Measurements from ENCODE around the gene ZC3H18.

Gene ZC3H18

GRCh38 chr16:88647178-88648070, 77.2 kb downstream of the ZC3H18 start:
- Histone ChIP-seq H3K79me2 (no peaks in the 10 kb centered on the region), H3K4me3 (ENCODE audit: low read depth, low read length) (no peak overlapping the region), H3K9me3 (ENCODE audit: control insufficient read depth, low read length) (no peaks in the 10 kb centered on the region), H3K27me3 (ENCODE audit: control insufficient read depth, insufficient read depth, low read length) (no peaks in the 10 kb centered on the region), H3K4me1 (peaks cover 6% of the 10 kb centered on the region), H2AFZ (no peak overlapping the region), H3K9ac (no peak overlapping the region), H3K36me3 (ENCODE audit: control insufficient read depth, insufficient read depth, low read length) (no peaks in the 10 kb centered on the region), H3K4me2 (ENCODE audit: low read length) (no peak overlapping the region), H3K27ac (no peak overlapping the region)
- TF ChIP-seq CTCF (IDR thresholded peaks at IDR 0.05), result no peak

- H3K36me3 ChIP-seq (ENCODE audit: control insufficient read depth, insufficient read depth, low read length), result no peaks in the 10 kb centered on the region
- no peaks in the 10 kb centered on the region for H3K27me3 ChIP-seq (ENCODE audit: control insufficient read depth, insufficient read depth, low read length)
- H3K79me2 ChIP-seq, result no peaks in the 10 kb centered on the region
- no peak overlapping the region for H2AFZ ChIP-seq
- no peak for TF ChIP-seq CTCF (IDR thresholded peaks at IDR 0.05)
- H3K4me3 ChIP-seq (ENCODE audit: low read depth, low read length), result no peak overlapping the region
- H3K4me2 ChIP-seq (ENCODE audit: low read length), result no peak overlapping the region
- H3K9me3 ChIP-seq (ENCODE audit: control insufficient read depth, low read length), result no peaks in the 10 kb centered on the region
- peaks cover 6% of the 10 kb centered on the region for H3K4me1 ChIP-seq
- no peak overlapping the region for H3K27ac ChIP-seq
- H3K9ac ChIP-seq, result no peak overlapping the region
Measured at GRCh38 chr16:88649195-88649923, 79.2 kb downstream of the ZC3H18 start.

GRCh38 chr16:88649924-88650748, 79.9 kb downstream of the ZC3H18 start:
- no peak overlapping the region for H3K9ac ChIP-seq

GRCh38 chr16:88650749-88651275, 80.6 kb downstream of the ZC3H18 start, which contains the start of gene CYBA:
TSS of gene CYBA (minus strand) at chr16:88651053. CDS start at chr16:88651013, 40 bp downstream.
- Histone ChIP-seq H3K9me3 (ENCODE audit: control insufficient read depth, low read length) (no peaks in the 10 kb centered on the region), H3K4me3 (ENCODE audit: low read depth, low read length) (peak within 1 kb of the TSS; percentile 51), H3K36me3 (ENCODE audit: control insufficient read depth, insufficient read depth, low read length) (no peaks in the 10 kb centered on the region), H3K79me2 (no peaks in the 10 kb centered on the region), H3K9ac (no peak within 1 kb of the TSS), H3K4me2 (ENCODE audit: low read length) (peak within 1 kb of the TSS; percentile 34), H3K4me1 (peaks cover 6% of the 10 kb centered on the region), H3K27me3 (ENCODE audit: control insufficient read depth, insufficient read depth, low read length) (no peaks in the 10 kb centered on the region), H3K27ac (peak within 1 kb of the TSS; percentile 53), H2AFZ (peak within 1 kb of the TSS; percentile 30)
- no peak for TF ChIP-seq CTCF (IDR thresholded peaks at IDR 0.05)

More at GRCh38 chr16:88649924-88650748, 79.9 kb downstream of the ZC3H18 start:
- H3K79me2 ChIP-seq, result no peaks in the 10 kb centered on the region
- no peak overlapping the region for H3K27ac ChIP-seq
- TF ChIP-seq CTCF (IDR thresholded peaks at IDR 0.05), result no peak
- H3K36me3 ChIP-seq (ENCODE audit: control insufficient read depth, insufficient read depth, low read length), result no peaks in the 10 kb centered on the region
- peaks cover 6% of the 10 kb centered on the region for H3K4me1 ChIP-seq
- no peak overlapping the region for H2AFZ ChIP-seq
- H3K4me3 ChIP-seq (ENCODE audit: low read depth, low read length), result peak overlapping the region; percentile 51
- H3K4me2 ChIP-seq (ENCODE audit: low read length), result peak overlapping the region; percentile 34
- no peaks in the 10 kb centered on the region for H3K9me3 ChIP-seq (ENCODE audit: control insufficient read depth, low read length)
- no peaks in the 10 kb centered on the region for H3K27me3 ChIP-seq (ENCODE audit: control insufficient read depth, insufficient read depth, low read length)
